Measurements from ENCODE around the gene GM2A.
"Not testable (repeated sequence)": the region's sequence is repeated elsewhere in the genome, so short reads cannot be mapped to it uniquely, and the experiment has no call there.

Gene GM2A

GRCh38 chr5:151296974-151297373 is 44.0 kb downstream of the GM2A start:
- no peak for TF ChIP-seq CTCF (IDR thresholded peaks at IDR 0.05; ENCODE audit: low read depth, low read length, missing control alignments)
- H3K4me3 ChIP-seq (ENCODE audit: low read depth, low read length), result no peak overlapping the region
- in situ Hi-C loops (cut with HindIII; ENCODE audit: low sequenced_read_pairs), result no loop called here
- DNase-seq (ENCODE audit: low read depth), result no peak

GRCh38 chr5:151298063-151298855 is 45.3 kb downstream of the GM2A start:
- in situ Hi-C loops (cut with HindIII; ENCODE audit: low sequenced_read_pairs), result no loop called here
- no peak for TF ChIP-seq CTCF (IDR thresholded peaks at IDR 0.05; ENCODE audit: low read depth, low read length, missing control alignments)
- H3K4me3 ChIP-seq (ENCODE audit: low read depth, low read length), result no peak overlapping the region
- no peak for DNase-seq (ENCODE audit: low read depth)

DNA sequence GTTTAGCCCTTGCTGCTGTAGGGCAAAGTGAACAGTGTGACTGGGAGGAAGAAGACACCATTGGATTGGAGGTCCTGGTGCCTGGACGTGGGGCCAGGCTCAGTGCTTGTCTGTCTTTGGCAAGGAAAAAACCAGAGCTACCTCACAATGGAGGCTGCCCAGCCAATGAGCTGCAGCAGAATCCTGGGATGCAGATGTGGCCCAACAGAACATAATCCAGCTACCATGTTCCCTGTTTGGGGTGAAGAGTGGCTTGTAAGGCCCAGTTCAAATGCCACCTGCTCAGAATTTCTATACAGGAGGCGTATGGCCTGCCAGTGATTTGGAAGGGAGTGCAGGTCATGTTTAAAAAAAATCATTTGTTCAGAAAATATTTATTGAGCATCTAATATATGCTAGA is 50.7 kb downstream of the GM2A start, which contains the start of gene SLC36A3:
SLC36A3 (minus strand) TSS at position 101 of the 400 bp plus-strand sequence. CDS start 412 bp downstream, outside the sequence.
- no peak for DNase-seq (ENCODE audit: low read depth)
- no peak for TF ChIP-seq CTCF (IDR thresholded peaks at IDR 0.05; ENCODE audit: low read depth, low read length, missing control alignments)
- in situ Hi-C loops (cut with HindIII; ENCODE audit: low sequenced_read_pairs), result no loop called here
- H3K4me3 ChIP-seq (ENCODE audit: low read depth, low read length), result no peak within 1 kb of the TSS

- in situ Hi-C loops (cut with HindIII; ENCODE audit: low sequenced_read_pairs), result not testable (repeated sequence)
Measured at GRCh38 chr5:151309266-151309665, 56.3 kb downstream of the GM2A start.

DNA sequence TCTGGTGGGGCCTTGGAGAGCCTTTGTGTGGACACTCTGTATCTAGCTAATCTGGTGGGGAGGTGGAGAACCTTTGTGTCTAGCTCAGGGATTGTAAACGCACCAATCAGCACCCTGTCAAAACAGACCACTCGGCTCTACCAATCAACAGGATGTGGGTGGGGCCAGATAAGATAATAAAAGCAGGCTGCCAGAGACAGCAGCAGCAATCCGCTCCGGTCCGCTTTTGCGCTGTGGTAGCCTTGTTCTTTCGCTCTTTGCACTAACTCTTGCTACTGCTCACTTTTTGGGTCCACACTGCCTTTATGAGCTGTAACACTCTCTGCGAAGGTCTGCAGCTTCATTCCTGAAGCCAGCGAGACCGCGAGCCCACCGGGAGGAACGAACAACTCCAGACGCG is 56.8 kb downstream of the GM2A start:
- DNase-seq (ENCODE audit: low read depth); in situ Hi-C loops (cut with HindIII; ENCODE audit: low sequenced_read_pairs); H3K4me3 ChIP-seq (ENCODE audit: low read depth, low read length): not testable (repeated sequence)

More at GRCh38 chr5:151309266-151309665, 56.3 kb downstream of the GM2A start:
- not testable (repeated sequence) for H3K4me3 ChIP-seq (ENCODE audit: low read depth, low read length); DNase-seq (ENCODE audit: low read depth)

DNA sequence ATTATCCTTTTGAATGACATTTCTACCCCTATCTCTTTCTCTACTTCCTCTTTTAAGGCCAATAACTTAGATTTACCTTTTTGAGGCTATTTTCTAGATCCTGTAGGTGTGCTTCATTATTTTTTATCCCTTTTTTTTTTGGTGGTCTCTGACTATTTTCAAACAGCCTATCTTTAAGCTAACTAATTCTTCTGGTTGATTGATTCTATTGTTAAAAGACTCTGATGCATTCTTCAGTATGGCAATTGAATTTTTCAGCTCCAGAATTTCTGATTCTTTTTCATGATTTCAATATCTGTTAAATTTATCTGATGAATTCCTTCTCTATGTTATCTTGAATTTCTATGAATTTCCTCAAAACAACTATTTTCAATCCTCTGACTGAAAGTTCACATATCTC is 57.9 kb downstream of the GM2A start:
- in situ Hi-C loops (cut with HindIII; ENCODE audit: low sequenced_read_pairs), result no loop called here
- H3K4me3 ChIP-seq (ENCODE audit: low read depth, low read length), result no peak overlapping the region
- TF ChIP-seq CTCF (IDR thresholded peaks at IDR 0.05; ENCODE audit: low read depth, low read length, missing control alignments), result no peak
- DNase-seq (ENCODE audit: low read depth), result no peak

- TF ChIP-seq CTCF (IDR thresholded peaks at IDR 0.05; ENCODE audit: low read depth, low read length, missing control alignments), result no peak
- H3K4me3 ChIP-seq (ENCODE audit: low read depth, low read length), result no peak overlapping the region
- no peak for DNase-seq (ENCODE audit: low read depth)
- in situ Hi-C loops (cut with HindIII; ENCODE audit: low sequenced_read_pairs), result no loop called here
Measured at GRCh38 chr5:151312756-151313324, 59.9 kb downstream of the GM2A start.
